Testis (tissue), 3 donors: ENCODE data around the gene HEPHL1. TPM values are rescaled to one million over a fixed set of nuclear protein-coding genes. Genes with fewer than 3 reads are reported as not detected.

Experiments
- DNase-seq: peaks from one replicate; pipeline ENCODE4 v3.0.0-alpha.2; 2019
- H3K27ac ChIP-seq, 2 donors: fragments of 200-600 bp; sonication (generic); one replicate each; pipeline ENCODE4 v1.5.1; 2019
- H3K27me3 ChIP-seq: fragments of 200-600 bp; sonication (generic); one replicate; pipeline ENCODE4 v1.5.1; 2019
- H3K36me3 ChIP-seq: fragments of 200-600 bp; sonication (generic); one replicate; pipeline ENCODE4 v1.5.1; 2017; ENCODE audit warnings: low read depth; ENCODE audit errors: missing control alignments
- H3K4me1 ChIP-seq: fragments of 200-600 bp; sonication (generic); one replicate; pipeline ENCODE4 v1.5.1; 2019
- H3K4me3 ChIP-seq, 2 donors: fragments of 200-600 bp; sonication (generic); one replicate each; pipeline ENCODE4 v1.5.1; 2017 to 2019
- H3K9me3 ChIP-seq: fragments of 200-600 bp; sonication (generic); one replicate; pipeline ENCODE4 v1.5.1; 2017
- CTCF ChIP-seq, 3 experiments: fragments of 450-650 bp in 2 of 3; fragments of 200-600 bp in 1 of 3; sonication (generic) in 1 of 3; IDR thresholded peaks; one replicate each; pipeline ENCODE4 v1.5.1; 2016 to 2019; ENCODE audit warnings: antibody characterized with exemption in 3 of 3, mild to moderate bottlenecking in 2 of 3, moderate library complexity in 1 of 3
- POLR2A ChIP-seq: fragments of 450-650 bp; IDR thresholded peaks from one replicate; pipeline ENCODE4 v1.6.1; 2017; ENCODE audit warnings: antibody characterized with exemption, mild to moderate bottlenecking, moderate library complexity
- WGBS, 2 donors: methylation state at CpG; one replicate each; pipeline ENCODE4 v1.1.5; 2018; 5-methylcytosine and 5-hydroxymethylcytosine counted together
- intact Hi-C: fragments of 100-400 bp; cut with DNase I; formaldehyde crosslinking; loops from one replicate; pipeline ENCODE4 v1.15.1; 2023; ENCODE audit warnings: low total_unique reads
- polyA plus RNA-seq: library from polyadenylated mRNA; stranded (reverse); fragments of 350-450 nt; fragmentation: Illumina TruSeq; extraction: RNeasy Lipid Tissue Mini Kit (QIAGEN cat#74804); gene quantifications from one replicate; pipeline ENCODE4 v1.2.3, GENCODE V29; 2014; ENCODE audit warnings: low read depth, low replicate concordance; ENCODE audit not compliant: insufficient read depth
- total RNA-seq, 2 donors: library from RNA; depleted of rRNA; stranded (reverse); fragments of >200 nt; gene quantifications; one replicate each; pipeline ENCODE4 v1.2.3, GENCODE V29; 2016

The HEPHL1 gene
- total and polyA plus RNA-seq, 3 donors from 2014 or later = 0.24 to 0.87 (median 0.54) TPM

- H3K27me3 ChIP-seq = no peaks in the 10 kb centered on the region
- no peak for DNase-seq
- intact Hi-C loops = no loop called here
- no peaks in the 10 kb centered on the region for H3K9me3 ChIP-seq
- WGBS, 2 donors = 70 to 77% methylated on average over 2 of the region's 2 CpGs
- H3K4me3 ChIP-seq = no peak overlapping the region
- no peaks in the 10 kb centered on the region for H3K4me1 ChIP-seq
- TF ChIP-seq POLR2A = no peak
- TF ChIP-seq CTCF (IDR thresholded peaks at IDR 0.05) = no peak
- no peak overlapping the region for H3K27ac ChIP-seq
- no peaks in the 10 kb centered on the region for H3K36me3 ChIP-seq
Observed at GRCh38 chr11:94028436-94028835, 7.3 kb downstream of the HEPHL1 start.

- TF ChIP-seq CTCF (IDR thresholded peaks at IDR 0.05) (no peak), POLR2A (no peak)
- intact Hi-C loops = no loop called here
- 83 to 94% methylated on average over 1 of the region's 1 CpG for WGBS, 2 donors
- Histone ChIP-seq H3K9me3 (no peaks in the 10 kb centered on the region), H3K27ac (no peak overlapping the region), H3K27me3 (no peaks in the 10 kb centered on the region), H3K4me1 (no peaks in the 10 kb centered on the region), H3K36me3 (no peaks in the 10 kb centered on the region), H3K4me3 (no peak overlapping the region)
- no peak for DNase-seq
Observed at GRCh38 chr11:94030059-94030458, 8.9 kb downstream of the HEPHL1 start.

- H3K27ac ChIP-seq = no peak overlapping the region
- H3K27me3 ChIP-seq = no peaks in the 10 kb centered on the region
- no peaks in the 10 kb centered on the region for H3K36me3 ChIP-seq
- intact Hi-C loops = no loop called here
- H3K4me3 ChIP-seq = no peak overlapping the region
- H3K4me1 ChIP-seq = no peaks in the 10 kb centered on the region
- no peaks in the 10 kb centered on the region for H3K9me3 ChIP-seq
- TF ChIP-seq CTCF (IDR thresholded peaks at IDR 0.05) = no peak
- no peak for TF ChIP-seq POLR2A
- DNase-seq = no peak
- 62 to 70% methylated on average over 4 of the region's 4 CpGs for WGBS, 2 donors
Observed at GRCh38 chr11:94031625-94032024, 10.5 kb downstream of the HEPHL1 start.

- no peak overlapping the region for H3K4me3 ChIP-seq
- no peak overlapping the region for H3K27ac ChIP-seq
- H3K27me3 ChIP-seq = no peaks in the 10 kb centered on the region
- 30 to 50% methylated on average over 5 of the region's 5 CpGs for WGBS, 2 donors
- intact Hi-C loops = no loop called here
- no peaks in the 10 kb centered on the region for H3K9me3 ChIP-seq
- TF ChIP-seq POLR2A (no peak), CTCF (IDR thresholded peaks at IDR 0.05) (no peak)
- H3K4me1 ChIP-seq = no peaks in the 10 kb centered on the region
- no peaks in the 10 kb centered on the region for H3K36me3 ChIP-seq
- no peak for DNase-seq
Observed at GRCh38 chr11:94032066-94032465, 10.9 kb downstream of the HEPHL1 start.

- WGBS, 2 donors = 76 to 80% methylated on average over 8 of the region's 8 CpGs
- Histone ChIP-seq H3K27me3 (no peaks in the 10 kb centered on the region), H3K27ac (no peak overlapping the region), H3K4me1 (no peaks in the 10 kb centered on the region), H3K4me3 (no peak overlapping the region), H3K36me3 (no peaks in the 10 kb centered on the region), H3K9me3 (no peaks in the 10 kb centered on the region)
- intact Hi-C loops = no loop called here
- TF ChIP-seq CTCF (IDR thresholded peaks at IDR 0.05) (no peak), POLR2A (no peak)
- no peak for DNase-seq
Observed at GRCh38 chr11:94032725-94033124, 11.6 kb downstream of the HEPHL1 start.
